HCT116 (cell line): ENCODE data around the gene PRKAG2. TPM values are rescaled to one million over a fixed set of nuclear protein-coding genes. Genes with fewer than 3 reads are reported as not detected.

Experiments
- ATAC-seq: fragments of 200-7000 bp; cut with Tn5 transposase; 2 replicates; pipeline ENCODE4 v1.9.1; 2020; ENCODE audit warnings: mild to moderate bottlenecking, moderate library complexity
- BruUV-seq: library from RNA; stranded (reverse); fragments of 400-500 nt; replicated peaks from 2 replicates; lab custom pipeline; 2021; lab: Mats Ljungman, UMichigan
- CTCF ChIA-PET: fragments of 300-600 bp; sonication (Branson Sonifier 250); formaldehyde crosslinking; loops from one replicate; lab custom pipeline; 2021; ENCODE audit warnings: antibody characterized with exemption; lab: Charles Lee
- POLR2A ChIA-PET: fragments of 300-600, 350-600 bp; sonication (Branson Sonifier 250); formaldehyde crosslinking; loops from one replicate; lab custom pipeline; 2021; ENCODE audit warnings: antibody characterized with exemption; lab: Charles Lee
- RAD21 ChIA-PET, 2 experiments: fragments of 300-600 bp; sonication (Branson Sonifier 250); formaldehyde crosslinking; loops; one replicate each; lab custom pipeline; 2023; ENCODE audit warnings: low total read pairs in 2 of 2; ENCODE audit not compliant: uncharacterized antibody in 2 of 2, unreplicated experiment in 2 of 2, low non-redundant PET in 1 of 2; lab: Charles Lee
- DNase-seq: peaks from one replicate; pipeline ENCODE4 v3.0.0-alpha.2; 2010; ENCODE audit warnings: low read depth, low spot score
- H2AFZ ChIP-seq: fragments of 200-600 bp; shearing (Covaris generic), sonication (generic); 2 replicates; pipeline ENCODE4 v1.6.1; 2017; ENCODE audit warnings: low read depth, mixed run types, mixed read lengths, antibody characterized with exemption, low read length; ENCODE audit not compliant: poor library complexity, severe bottlenecking
- H3K27ac ChIP-seq: 2 replicates; pipeline ENCODE4 v1.5.1; 2012; ENCODE audit warnings: low read depth, low read length
- H3K27me3 ChIP-seq: fragments of 200-600 bp; sonication (generic); 2 replicates; pipeline ENCODE4 v1.6.1; 2016; ENCODE audit warnings: mixed run types, low read length, mixed read lengths; ENCODE audit not compliant: insufficient read depth
- H3K36me3 ChIP-seq, 2 experiments: fragments of 200-500 bp in 1 of 2; fragments of 200-600 bp in 1 of 2; sonication (Bioruptor generic) in 1 of 2; sonication (generic) in 1 of 2; 2 replicates each; pipeline versions ENCODE4 v1.5.1 to v1.6.1; 2014 to 2016; ENCODE audit warnings: low read length in 2 of 2, inconsistent platforms in 1 of 2, mixed read lengths in 1 of 2, mixed run types in 1 of 2; ENCODE audit not compliant: insufficient read depth in 2 of 2, control insufficient read depth in 1 of 2
- H3K4me1 ChIP-seq, 2 experiments: fragments of 200-600 bp in 1 of 2; sonication (generic) in 1 of 2; 2 replicates each; pipeline versions ENCODE4 v1.5.1 to v1.6.1; 2012 to 2017; ENCODE audit warnings: low read length in 2 of 2, inconsistent platforms in 1 of 2, mild to moderate bottlenecking in 1 of 2, mixed read lengths in 1 of 2, mixed run types in 1 of 2, moderate library complexity in 1 of 2; ENCODE audit not compliant: insufficient read depth in 2 of 2, control insufficient read depth in 1 of 2
- H3K4me2 ChIP-seq: fragments of 200-600 bp; sonication (generic); 2 replicates; pipeline ENCODE4 v1.6.1; 2017; ENCODE audit warnings: mixed run types, low read length, mixed read lengths
- H3K4me3 ChIP-seq, 2 experiments: fragments of 200-600 bp in 1 of 2; sonication (generic) in 1 of 2; replicated peaks in 1 of 2; 2 replicates each; pipeline ENCODE4 v1.5.1; 2011 to 2016; ENCODE audit warnings: low read length in 2 of 2, control low read depth in 1 of 2, low read depth in 1 of 2, mild to moderate bottlenecking in 1 of 2, mixed read lengths in 1 of 2, mixed run types in 1 of 2
- H3K79me2 ChIP-seq: fragments of 200-600 bp; sonication (generic); 2 replicates; pipeline ENCODE4 v1.6.1; 2017; ENCODE audit warnings: mild to moderate bottlenecking, mixed run types, low read length, moderate library complexity, mixed read lengths; ENCODE audit not compliant: insufficient read depth
- H3K9ac ChIP-seq: fragments of 200-600 bp; sonication (generic); 2 replicates; pipeline ENCODE4 v1.6.1; 2016; ENCODE audit warnings: low read length, mixed read lengths
- H3K9me2 ChIP-seq: fragments of 200-600 bp; sonication (generic), shearing (Covaris generic); 2 replicates; pipeline ENCODE4 v1.6.1; 2017; ENCODE audit warnings: mixed run types, mild to moderate bottlenecking, moderate library complexity; ENCODE audit not compliant: insufficient read depth
- H3K9me3 ChIP-seq, 2 experiments: fragments of 200-500 bp in 1 of 2; fragments of 200-600 bp in 1 of 2; sonication (Bioruptor generic) in 1 of 2; sonication (generic) in 1 of 2; 2 replicates each; pipeline ENCODE4 v1.6.1; 2014 to 2017; ENCODE audit warnings: low read length in 2 of 2, mixed read lengths in 2 of 2, inconsistent platforms in 1 of 2, low read depth in 1 of 2, mild to moderate bottlenecking in 1 of 2, mixed run types in 1 of 2, moderate library complexity in 1 of 2; ENCODE audit not compliant: control insufficient read depth in 1 of 2, insufficient read depth in 1 of 2
- H4K20me1 ChIP-seq: fragments of 200-600 bp; sonication (generic), shearing (Covaris generic); 2 replicates; pipeline ENCODE4 v1.6.1; 2017; ENCODE audit warnings: mixed run types, mild to moderate bottlenecking, moderate library complexity; ENCODE audit not compliant: insufficient read depth
- ATF3 ChIP-seq: IDR thresholded peaks from 2 replicates; pipeline ENCODE4 v1.6.1; 2012
- CBX3 ChIP-seq: IDR thresholded peaks from 2 replicates; pipeline ENCODE4 v1.6.1; 2012; ENCODE audit warnings: low read depth
- CEBPB ChIP-seq: IDR thresholded peaks from 2 replicates; pipeline ENCODE4 v1.6.1; 2012; ENCODE audit warnings: low read depth
- CTCF ChIP-seq, 3 experiments: fragments of 200-600 bp in 1 of 3; sonication (generic) in 1 of 3; IDR thresholded peaks in 2 of 3; conservative IDR thresholded peaks in 1 of 3; 2 replicates each; pipeline ENCODE4 v1.5.1; 2012 to 2017; ENCODE audit warnings: low read depth in 2 of 3, low read length in 2 of 3, antibody characterized with exemption in 1 of 3, borderline replicate concordance in 1 of 3, control low read depth in 1 of 3, mild to moderate bottlenecking in 1 of 3, mixed read lengths in 1 of 3, mixed run types in 1 of 3, moderate library complexity in 1 of 3; ENCODE audit not compliant: insufficient read depth in 1 of 3
- EGR1 ChIP-seq: IDR thresholded peaks from 2 replicates; pipeline ENCODE4 v1.6.1; 2012; ENCODE audit warnings: low read depth
- ELF1 ChIP-seq: IDR thresholded peaks from 2 replicates; pipeline ENCODE4 v1.6.1; 2012; ENCODE audit warnings: low read depth, borderline replicate concordance
- EZH2 ChIP-seq: fragments of 200-600 bp; sonication (generic); IDR thresholded peaks from 2 replicates; pipeline ENCODE4 v1.6.1; 2017; ENCODE audit warnings: antibody characterized with exemption, mixed run types
- JUND ChIP-seq: IDR thresholded peaks from 2 replicates; pipeline ENCODE4 v1.6.1; 2012
- MAX ChIP-seq: IDR thresholded peaks from 2 replicates; pipeline ENCODE4 v1.6.1; 2012
- POLR2A ChIP-seq: IDR thresholded peaks from 2 replicates; pipeline ENCODE4 v1.7.0; 2011; ENCODE audit warnings: borderline replicate concordance; ENCODE audit not compliant: insufficient read depth, insufficient read length; ENCODE audit errors: extremely low read depth
- POLR2AphosphoS5 ChIP-seq: IDR thresholded peaks from 2 replicates; pipeline ENCODE4 v1.6.1; 2011; ENCODE audit warnings: mild to moderate bottlenecking, low read depth, low read length, moderate library complexity
- RAD21 ChIP-seq: IDR thresholded peaks from 2 replicates; pipeline ENCODE4 v1.6.1; 2012; ENCODE audit warnings: low read depth, mild to moderate bottlenecking
- REST ChIP-seq: IDR thresholded peaks from 2 replicates; pipeline ENCODE4 v1.6.1; 2012; ENCODE audit warnings: low read depth
- SP1 ChIP-seq: IDR thresholded peaks from 2 replicates; pipeline ENCODE4 v1.6.1; 2012; ENCODE audit warnings: low read depth
- SRF ChIP-seq: IDR thresholded peaks from 2 replicates; pipeline ENCODE4 v1.6.1; 2012; ENCODE audit warnings: low read depth
- TCF7L2 ChIP-seq: IDR thresholded peaks from 2 replicates; pipeline ENCODE4 v1.7.0; 2011; ENCODE audit warnings: borderline replicate concordance, inconsistent platforms; ENCODE audit not compliant: insufficient read depth, insufficient read length; ENCODE audit errors: extremely low read depth
- YY1 ChIP-seq: IDR thresholded peaks from 2 replicates; pipeline ENCODE4 v1.6.1; 2011; ENCODE audit warnings: low read length, low read depth, moderate library complexity, mild to moderate bottlenecking; ENCODE audit not compliant: insufficient replicate concordance; ENCODE audit errors: extremely low read depth
- intact Hi-C: fragments of 100-400 bp; cut with micrococcal nuclease; formaldehyde crosslinking; loops from 2 replicates; pipeline ENCODE4 v1.10.0; 2022
- total RNA-seq: library from RNA; stranded (reverse); gene quantifications from one replicate; pipeline ENCODE4 v1.2.1, GENCODE V29; 2021; ENCODE audit not compliant: unreplicated experiment

The PRKAG2 gene
- total RNA-seq, 1 experiment from 2014 or later, result 23.6 TPM

- TF ChIP-seq REST, result no peak
- no peak for TF ChIP-seq POLR2A
- TF ChIP-seq TCF7L2, result no peak
- TF ChIP-seq RAD21, result no peak
- no peak for TF ChIP-seq POLR2AphosphoS5
- no peak for TF ChIP-seq CEBPB
- TF ChIP-seq SRF, result no peak
- TF ChIP-seq SP1, result no peak
- no peak for TF ChIP-seq ATF3
Measured at GRCh38 chr7:151780631-151781030, 96.3 kb downstream of the PRKAG2 start (continued).

GRCh38 chr7:151779678-151780077 lies 97.2 kb downstream of the PRKAG2 start:
- ChIA-PET POLR2A (no interaction called here), CTCF (no interaction called here)
- intact Hi-C loops, result loop anchor here (5.0 kb wide), 1 partner anchor 98 kb away; the partner anchor contains the start of gene PRKAG2

More at GRCh38 chr7:151779678-151780077, 97.2 kb downstream of the PRKAG2 start:
- H3K4me2 ChIP-seq, result no peak overlapping the region
- no TSS peak for BruUV-seq
- H3K4me1 ChIP-seq, result peaks cover 7 to 13% of the 10 kb centered on the region in 2 experiments
- H3K79me2 ChIP-seq, result no peaks in the 10 kb centered on the region
- DNase-seq (no peak), ATAC-seq (no peak)
- no peaks in the 10 kb centered on the region for H3K27me3 ChIP-seq
- no peak overlapping the region for H3K4me3 ChIP-seq
- no peaks in the 10 kb centered on the region for H3K9me2 ChIP-seq
- H3K36me3 ChIP-seq, result no peaks in the 10 kb centered on the region
- H2AFZ ChIP-seq, result no peak overlapping the region
- H3K27ac ChIP-seq, result no peak overlapping the region
- no peaks in the 10 kb centered on the region for H4K20me1 ChIP-seq
- no peaks in the 10 kb centered on the region for H3K9me3 ChIP-seq
- RAD21 ChIA-PET, result no interaction called here
- no peak for TF ChIP-seq EGR1
- no peak for TF ChIP-seq ELF1
- TF ChIP-seq EZH2, result no peak
- TF ChIP-seq RAD21, result no peak
- no peak for TF ChIP-seq MAX
- TF ChIP-seq SRF, result no peak
- no peak for TF ChIP-seq CBX3
- TF ChIP-seq POLR2A, result no peak
- no peak for TF ChIP-seq CTCF (IDR thresholded peaks at IDR 0.05 in 2 of 3, conservative IDR thresholded peaks at IDR 0.05 in 1 of 3; ENCODE audit: borderline replicate concordance in 1 of 3, insufficient read depth in 1 of 3, low read depth in 2 of 3, low read length in 2 of 3)
- no peak for TF ChIP-seq SP1
- TF ChIP-seq JUND, result no peak
- TF ChIP-seq REST, result no peak
- no peak for TF ChIP-seq YY1
- no peak overlapping the region for H3K9ac ChIP-seq
